ENCODE data around the gene ZC3H12D.

GRCh38 chr6:149439626-149440025 is 45.2 kb downstream of the ZC3H12D start:
- no peak for TF ChIP-seq GATA3 (IDR thresholded peaks at IDR 0.05; ENCODE audit: low read depth, low read length)
- TF ChIP-seq GATA2 (IDR thresholded peaks at IDR 0.05; ENCODE audit: low read depth, low read length): no peak

All from SH-SY5Y (cell line).